ENCODE measurements around the gene URI1. TPM values are rescaled to one million over a fixed set of nuclear protein-coding genes. Genes with fewer than 3 reads are reported as not detected.

The URI1 gene
- total RNA-seq, 4 donors from 2014 or later: 19.3 to 68.3 (median 43.6) TPM

DNA sequence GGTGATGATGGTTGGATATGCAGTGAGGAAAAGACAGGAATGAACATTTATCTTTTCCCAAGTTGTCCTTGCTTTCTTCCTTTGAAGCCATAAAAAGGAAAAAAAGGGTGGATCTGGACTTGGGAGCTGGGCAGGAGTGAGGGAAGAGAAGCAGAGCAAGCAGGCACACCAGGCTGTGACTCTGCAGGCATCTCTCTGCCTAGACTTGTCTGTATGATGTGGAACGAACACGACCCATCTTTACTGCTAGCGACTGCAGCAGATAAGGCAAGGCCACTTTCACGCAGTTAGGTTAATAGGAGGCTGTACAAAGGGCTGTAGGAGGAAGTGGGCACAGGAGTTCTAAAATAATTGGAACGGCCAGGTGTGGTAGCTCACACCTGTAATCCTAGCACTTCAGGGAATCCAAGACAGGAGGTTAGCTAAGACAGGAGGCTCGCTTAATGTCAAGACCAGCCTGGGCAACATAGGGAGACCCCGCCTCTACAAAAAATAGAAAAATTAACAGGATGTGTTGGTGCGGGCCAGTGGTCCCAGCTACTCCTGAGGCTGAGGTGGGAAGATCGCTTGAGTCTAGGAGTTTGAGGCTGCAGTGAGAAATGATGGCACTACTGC is 961 bp upstream of the URI1 start:
- Histone ChIP-seq H3K4me3 (no peak overlapping the region), H3K36me3 (no peaks in the 10 kb centered on the region), H3K27me3 (no peaks in the 10 kb centered on the region), H3K27ac (no peak overlapping the region), H3K9me3 (peaks cover 0 to 9% (median 6%) of the 10 kb centered on the region in 3 donors), H3K4me1 (peaks cover 12 to 47% (median 28%) of the 10 kb centered on the region in 3 donors)
- intact Hi-C loops (cut with DNase I): no loop called here
- no peak for DNase-seq
- 64 to 70% methylated on average over 9 of the region's 9 CpGs for WGBS, 2 donors
- no peak for TF ChIP-seq POLR2A (IDR thresholded peaks at IDR 0.05)
- TF ChIP-seq, protein P1, sequence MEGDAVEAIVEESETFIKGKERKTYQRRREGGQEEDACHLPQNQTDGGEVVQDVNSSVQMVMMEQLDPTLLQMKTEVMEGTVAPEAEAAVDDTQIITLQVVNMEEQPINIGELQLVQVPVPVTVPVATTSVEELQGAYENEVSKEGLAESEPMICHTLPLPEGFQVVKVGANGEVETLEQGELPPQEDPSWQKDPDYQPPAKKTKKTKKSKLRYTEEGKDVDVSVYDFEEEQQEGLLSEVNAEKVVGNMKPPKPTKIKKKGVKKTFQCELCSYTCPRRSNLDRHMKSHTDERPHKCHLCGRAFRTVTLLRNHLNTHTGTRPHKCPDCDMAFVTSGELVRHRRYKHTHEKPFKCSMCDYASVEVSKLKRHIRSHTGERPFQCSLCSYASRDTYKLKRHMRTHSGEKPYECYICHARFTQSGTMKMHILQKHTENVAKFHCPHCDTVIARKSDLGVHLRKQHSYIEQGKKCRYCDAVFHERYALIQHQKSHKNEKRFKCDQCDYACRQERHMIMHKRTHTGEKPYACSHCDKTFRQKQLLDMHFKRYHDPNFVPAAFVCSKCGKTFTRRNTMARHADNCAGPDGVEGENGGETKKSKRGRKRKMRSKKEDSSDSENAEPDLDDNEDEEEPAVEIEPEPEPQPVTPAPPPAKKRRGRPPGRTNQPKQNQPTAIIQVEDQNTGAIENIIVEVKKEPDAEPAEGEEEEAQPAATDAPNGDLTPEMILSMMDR (IDR thresholded peaks at IDR 0.05): no peak

DNA sequence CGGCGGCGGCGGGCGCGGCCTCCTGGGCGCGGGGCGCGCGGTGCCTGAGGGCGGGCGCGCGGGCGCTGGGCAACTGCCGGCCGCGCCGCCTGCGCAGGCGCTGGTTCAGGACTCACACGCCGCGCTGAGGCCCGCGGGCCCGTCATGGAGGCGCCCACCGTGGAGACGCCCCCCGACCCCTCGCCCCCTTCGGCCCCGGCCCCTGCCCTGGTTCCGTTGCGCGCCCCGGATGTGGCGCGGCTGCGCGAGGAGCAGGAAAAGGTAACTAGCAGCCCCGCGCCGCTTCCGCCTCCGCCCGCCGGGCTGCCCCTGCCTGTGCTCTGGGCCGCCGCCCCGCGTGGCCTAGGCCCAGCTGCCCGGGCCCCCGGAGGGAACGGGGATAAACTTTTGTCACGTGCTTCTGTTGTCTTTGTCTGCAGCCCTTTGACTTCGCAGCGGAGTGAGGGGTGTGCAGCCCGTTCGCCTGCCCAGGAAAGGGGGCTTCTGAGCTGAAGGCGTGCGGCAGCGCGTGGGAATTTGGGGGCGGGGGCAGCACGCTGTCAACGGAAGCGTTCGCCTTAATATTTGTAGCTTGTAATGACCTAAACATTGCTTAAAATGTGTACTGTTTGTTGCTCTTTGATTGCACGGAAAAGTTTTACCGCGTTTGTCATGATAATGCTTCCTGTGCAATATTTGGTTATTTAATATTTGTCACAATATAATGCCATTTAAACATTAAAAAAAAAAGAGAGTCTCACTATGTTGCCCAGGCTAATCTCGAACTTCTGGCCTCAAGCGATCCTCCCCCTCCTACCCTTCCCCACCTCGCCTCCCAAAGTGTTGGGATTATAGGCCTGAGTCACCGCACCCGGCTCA is 594 bp downstream of the URI1 start:
- H3K4me3 ChIP-seq: peak overlapping the region; percentile 86 to 91 (median 88)
- DNase-seq: no peak
- TF ChIP-seq, protein P1 (IDR thresholded peaks at IDR 0.05): peak in 2 of 6 experiments; percentile 21 to 24
- no peak for TF ChIP-seq POLR2A (IDR thresholded peaks at IDR 0.05)
- H3K4me1 ChIP-seq: peaks cover 12 to 63% (median 43%) of the 10 kb centered on the region in 3 donors
- H3K36me3 ChIP-seq: no peaks in the 10 kb centered on the region
- H3K27me3 ChIP-seq: no peaks in the 10 kb centered on the region
- no peaks in the 10 kb centered on the region for H3K9me3 ChIP-seq
- 0 to 4% methylated on average over 10 to 13 of the region's 79 CpGs for WGBS, 2 donors
- intact Hi-C loops (cut with DNase I): no loop called here
- peak overlapping the region; percentile 84 to 93 (median 88) for H3K27ac ChIP-seq

DNA sequence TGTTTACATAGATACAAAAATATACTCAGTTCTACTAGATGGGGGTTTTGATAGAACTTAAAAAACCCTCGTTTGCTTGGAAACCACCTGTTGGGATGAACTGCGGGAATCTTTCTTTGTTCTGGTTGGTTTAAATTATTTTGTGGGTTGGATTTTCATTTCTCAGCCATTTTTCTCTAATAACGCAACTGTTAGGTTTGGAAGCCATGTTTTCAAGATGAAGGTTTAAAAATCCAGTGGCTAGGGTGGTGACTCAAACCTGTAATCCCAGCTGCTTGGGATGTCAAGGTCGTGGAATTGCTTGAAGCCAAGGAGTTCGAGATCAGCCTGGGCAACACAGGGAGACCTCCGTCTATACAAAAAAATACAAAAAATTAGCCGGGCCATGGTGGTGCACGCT is 1.6 kb downstream of the URI1 start:
- Histone ChIP-seq H3K27ac (peak overlapping the region in 2 of 4 donors; percentile 84 to 87), H3K4me1 (peaks cover 12 to 70% (median 43%) of the 10 kb centered on the region in 3 donors), H3K36me3 (no peaks in the 10 kb centered on the region), H3K9me3 (no peaks in the 10 kb centered on the region), H3K27me3 (no peaks in the 10 kb centered on the region), H3K4me3 (peak overlapping the region; percentile 86 to 91 (median 88))
- no peak for DNase-seq
- intact Hi-C loops (cut with DNase I): no loop called here
- WGBS, 2 donors: 65 to 66% methylated on average over 5 to 8 of the region's 8 CpGs
- TF ChIP-seq POLR2A (IDR thresholded peaks at IDR 0.05): no peak
- TF ChIP-seq, protein P1 (IDR thresholded peaks at IDR 0.05): no peak

DNA sequence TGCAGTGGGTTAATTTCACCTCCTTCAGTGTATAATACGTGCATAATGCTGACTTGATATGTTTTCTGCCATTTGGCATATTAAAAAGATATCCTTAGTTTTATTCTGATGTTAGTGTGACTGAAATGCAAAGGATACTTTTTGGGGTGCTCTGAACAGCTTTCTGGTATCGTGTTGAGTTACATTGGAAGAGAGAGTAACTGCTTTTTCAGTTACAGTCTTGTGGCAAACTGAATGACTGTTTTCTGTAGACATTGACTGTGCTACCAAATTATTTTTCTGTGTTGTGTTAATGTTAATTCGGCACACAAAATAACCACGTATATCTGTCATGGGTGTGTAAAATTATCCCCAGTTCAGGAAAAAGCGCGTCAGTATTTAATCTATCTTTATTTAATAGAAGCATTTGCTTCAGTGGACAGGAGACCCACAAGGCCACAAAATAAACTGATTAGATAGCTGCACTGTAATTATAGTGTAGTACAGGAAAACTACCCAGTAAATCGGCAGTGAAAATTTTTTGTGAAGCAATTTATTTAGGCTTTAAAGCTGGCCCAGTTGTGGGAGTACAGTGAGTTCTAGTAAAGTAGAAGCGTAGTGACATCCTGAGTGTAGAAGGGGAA is 2.5 kb downstream of the URI1 start:
- TF ChIP-seq POLR2A (IDR thresholded peaks at IDR 0.05): no peak
- TF ChIP-seq, protein P1 (IDR thresholded peaks at IDR 0.05): no peak
- peaks cover 12 to 70% (median 43%) of the 10 kb centered on the region in 3 donors for H3K4me1 ChIP-seq
- WGBS, 2 donors: 43 to 48% methylated on average over 8 of the region's 8 CpGs

More for the DNA sequence above, 2.5 kb downstream of the URI1 start:
- H3K36me3 ChIP-seq: no peaks in the 10 kb centered on the region
- DNase-seq: no peak
- peak overlapping the region in 3 of 4 donors; percentile 12 to 53 (median 42) for H3K27ac ChIP-seq
- intact Hi-C loops (cut with DNase I): no loop called here
- H3K27me3 ChIP-seq: no peaks in the 10 kb centered on the region
- H3K9me3 ChIP-seq: no peaks in the 10 kb centered on the region
- peak overlapping the region in 1 of 4 donors; percentile 12 for H3K4me3 ChIP-seq
